ENCODE results near the gene APOL1. TPM values are rescaled to one million over a fixed set of nuclear protein-coding genes. Genes with fewer than 3 reads are reported as not detected.

The APOL1 gene
- total RNA-seq, 1 donor from 2014 or later: 10.4 TPM

- H3K27me3 Mint-ChIP-seq: no peaks in the 10 kb centered on the region
- TF ChIP-seq CTCF (IDR thresholded peaks at IDR 0.05): no peak
- ATAC-seq (ENCODE audit: low read depth): no peak
These were observed 40.0 kb downstream of the APOL1 start for GRCh38 chr22:36292823-36293530.

GRCh38 chr22:36293606-36294292, 40.8 kb downstream of the APOL1 start:
- DNase-seq: no peak
- ChIA-PET POLR2A (interaction anchor here (0.8 to 1.2 kb wide), 2 partner anchors 15 to 59 kb away, joined by 3 read pairs; no protein-coding TSS in a partner anchor), CTCF (interaction anchor here (1.1 to 1.4 kb wide), 2 partner anchors 8 to 177 kb away, joined by 5 read pairs; no protein-coding TSS in a partner anchor)
- ATAC-seq (ENCODE audit: low read depth): no peak
- H3K4me1 Mint-ChIP-seq: no peaks in the 10 kb centered on the region
- H3K36me3 Mint-ChIP-seq (ENCODE audit: low read depth): peaks cover 90% of the 10 kb centered on the region
- no peak overlapping the region for H3K27ac Mint-ChIP-seq
- H3K4me3 Mint-ChIP-seq: no peak overlapping the region
- H3K9me3 Mint-ChIP-seq: no peaks in the 10 kb centered on the region
- intact Hi-C loops (cut with micrococcal nuclease): no loop called here
- no peaks in the 10 kb centered on the region for H3K27me3 Mint-ChIP-seq
- no peak for TF ChIP-seq CTCF (IDR thresholded peaks at IDR 0.05)

More at GRCh38 chr22:36292823-36293530, 40.0 kb downstream of the APOL1 start:
- intact Hi-C loops (cut with micrococcal nuclease): no loop called here
- H3K36me3 Mint-ChIP-seq (ENCODE audit: low read depth): peaks cover 91% of the 10 kb centered on the region
- CTCF ChIA-PET: interaction anchor here (1.1 to 1.4 kb wide), 2 partner anchors 8 to 177 kb away, joined by 5 read pairs; no protein-coding TSS in a partner anchor
- no peak overlapping the region for H3K4me3 Mint-ChIP-seq
- no peak overlapping the region for H3K27ac Mint-ChIP-seq
- H3K4me1 Mint-ChIP-seq: no peaks in the 10 kb centered on the region
- H3K9me3 Mint-ChIP-seq: no peaks in the 10 kb centered on the region
- POLR2A ChIA-PET: interaction anchor here (0.7 to 1.2 kb wide), 3 partner anchors 15 to 122 kb away, joined by 3 to 6 read pairs (median 3); no protein-coding TSS in a partner anchor
- no peak for DNase-seq

- DNase-seq (no peak), ATAC-seq (ENCODE audit: low read depth) (no peak)
- Mint-ChIP-seq H3K36me3 (ENCODE audit: low read depth) (peaks cover 90% of the 10 kb centered on the region), H3K27ac (no peak overlapping the region), H3K9me3 (no peaks in the 10 kb centered on the region), H3K27me3 (no peaks in the 10 kb centered on the region), H3K4me1 (no peaks in the 10 kb centered on the region), H3K4me3 (no peak overlapping the region)
- no peak for TF ChIP-seq CTCF (IDR thresholded peaks at IDR 0.05)
- ChIA-PET CTCF (interaction anchor here (1.4 kb wide), 1 partner anchor 176 kb away, joined by 5 read pairs; no protein-coding TSS in a partner anchor), POLR2A (no interaction called here)
- intact Hi-C loops (cut with micrococcal nuclease): no loop called here
These were observed 41.3 kb downstream of the APOL1 start for GRCh38 chr22:36294293-36294620.

GRCh38 chr22:36294801-36295200, 41.9 kb downstream of the APOL1 start:
- no peak overlapping the region for H3K27ac Mint-ChIP-seq
- intact Hi-C loops (cut with micrococcal nuclease): no loop called here
- no peaks in the 10 kb centered on the region for H3K9me3 Mint-ChIP-seq
- H3K27me3 Mint-ChIP-seq: no peaks in the 10 kb centered on the region
- POLR2A ChIA-PET: interaction anchor here (0.6 kb wide), 1 partner anchor 189 kb away, joined by 3 read pairs; no protein-coding TSS in a partner anchor
- ATAC-seq (ENCODE audit: low read depth): no peak
- no peak overlapping the region for H3K4me3 Mint-ChIP-seq
- CTCF ChIA-PET: interaction anchor here (1.1 kb wide), 1 partner anchor 8 kb away, joined by 3 read pairs; no protein-coding TSS in a partner anchor
- TF ChIP-seq CTCF (IDR thresholded peaks at IDR 0.05): no peak
- H3K4me1 Mint-ChIP-seq: no peaks in the 10 kb centered on the region
- peaks cover 90% of the 10 kb centered on the region for H3K36me3 Mint-ChIP-seq (ENCODE audit: low read depth)
- no peak for DNase-seq

- ATAC-seq (ENCODE audit: low read depth) (no peak), DNase-seq (no peak)
- TF ChIP-seq CTCF (IDR thresholded peaks at IDR 0.05): no peak
- Mint-ChIP-seq H3K4me3 (no peak overlapping the region), H3K36me3 (ENCODE audit: low read depth) (peaks cover 91% of the 10 kb centered on the region), H3K27ac (no peak overlapping the region), H3K27me3 (no peaks in the 10 kb centered on the region), H3K9me3 (no peaks in the 10 kb centered on the region), H3K4me1 (no peaks in the 10 kb centered on the region)
- ChIA-PET POLR2A (interaction anchor here (0.6 kb wide), 1 partner anchor 189 kb away, joined by 3 read pairs; no protein-coding TSS in a partner anchor), CTCF (interaction anchor here (0.8 to 1.1 kb wide), 2 partner anchors 9 to 176 kb away, joined by 3 to 5 read pairs; no protein-coding TSS in a partner anchor)
- intact Hi-C loops (cut with micrococcal nuclease): no loop called here
These were observed 42.3 kb downstream of the APOL1 start for GRCh38 chr22:36295247-36295646.
